Measurements from ENCODE around the gene SNX32.

DNA sequence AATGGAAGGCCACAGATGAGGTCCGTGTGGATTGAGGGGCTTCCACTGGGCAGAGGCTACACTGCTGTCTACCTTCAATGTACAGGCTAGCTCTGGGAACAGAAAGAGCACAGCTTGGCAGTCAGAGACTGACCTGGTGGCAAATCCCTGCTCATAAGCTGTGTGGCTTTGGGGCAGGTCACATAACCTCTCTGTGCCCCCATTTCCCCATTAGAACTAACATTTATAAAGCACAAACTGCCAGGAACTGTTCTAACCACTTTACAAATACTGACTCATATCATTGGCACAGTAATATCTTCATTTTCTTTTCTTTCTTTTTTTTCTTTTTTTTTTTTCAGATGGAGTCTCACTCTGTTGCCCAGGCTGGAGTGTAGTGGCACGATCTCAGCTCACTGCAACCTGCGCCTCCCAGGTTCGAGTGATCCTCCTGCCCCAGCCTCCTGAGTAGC, 63.3 kb downstream of the SNX32 start:
- TF ChIP-seq, protein P1, sequence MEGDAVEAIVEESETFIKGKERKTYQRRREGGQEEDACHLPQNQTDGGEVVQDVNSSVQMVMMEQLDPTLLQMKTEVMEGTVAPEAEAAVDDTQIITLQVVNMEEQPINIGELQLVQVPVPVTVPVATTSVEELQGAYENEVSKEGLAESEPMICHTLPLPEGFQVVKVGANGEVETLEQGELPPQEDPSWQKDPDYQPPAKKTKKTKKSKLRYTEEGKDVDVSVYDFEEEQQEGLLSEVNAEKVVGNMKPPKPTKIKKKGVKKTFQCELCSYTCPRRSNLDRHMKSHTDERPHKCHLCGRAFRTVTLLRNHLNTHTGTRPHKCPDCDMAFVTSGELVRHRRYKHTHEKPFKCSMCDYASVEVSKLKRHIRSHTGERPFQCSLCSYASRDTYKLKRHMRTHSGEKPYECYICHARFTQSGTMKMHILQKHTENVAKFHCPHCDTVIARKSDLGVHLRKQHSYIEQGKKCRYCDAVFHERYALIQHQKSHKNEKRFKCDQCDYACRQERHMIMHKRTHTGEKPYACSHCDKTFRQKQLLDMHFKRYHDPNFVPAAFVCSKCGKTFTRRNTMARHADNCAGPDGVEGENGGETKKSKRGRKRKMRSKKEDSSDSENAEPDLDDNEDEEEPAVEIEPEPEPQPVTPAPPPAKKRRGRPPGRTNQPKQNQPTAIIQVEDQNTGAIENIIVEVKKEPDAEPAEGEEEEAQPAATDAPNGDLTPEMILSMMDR (IDR thresholded peaks at IDR 0.05; ENCODE audit: low read length), result no peak
- TF ChIP-seq EZH2phosphoT487 (IDR thresholded peaks at IDR 0.05; ENCODE audit: low read length), result no peak
- TF ChIP-seq EZH2 (optimal IDR thresholded peaks at IDR 0.05; ENCODE audit: low read depth, low read length), result no peak
